Epithelial cell of proximal tubule (primary cell): ENCODE measurements around the gene LSS. TPM values are rescaled to one million over a fixed set of nuclear protein-coding genes. Genes with fewer than 3 reads are reported as not detected.
"Not testable (repeated sequence)": the region's sequence is repeated elsewhere in the genome, so short reads cannot be mapped to it uniquely, and the experiment has no call there.

Source experiments
- DNase-seq: peaks from one replicate; pipeline ENCODE4 v3.0.0-alpha.2; 2011; ENCODE audit warnings: low read depth
- H3K4me3 ChIP-seq: 2 replicates; pipeline ENCODE4 v1.5.1; 2011; ENCODE audit warnings: low read depth, mild to moderate bottlenecking, low read length
- total RNA-seq: library from RNA; depleted of rRNA; stranded (reverse); fragments of >200 nt; gene quantifications from 2 replicates; pipeline ENCODE4 v1.2.3, GENCODE V29; 2015
- TF ChIP-seq, protein P1 (sequence below): conservative IDR thresholded peaks from 2 replicates; pipeline ENCODE4 v1.5.1; 2012; ENCODE audit warnings: low read depth, mild to moderate bottlenecking, low read length

Gene LSS
- total RNA-seq, 1 donor from 2014 or later: 32.0 TPM

DNA sequence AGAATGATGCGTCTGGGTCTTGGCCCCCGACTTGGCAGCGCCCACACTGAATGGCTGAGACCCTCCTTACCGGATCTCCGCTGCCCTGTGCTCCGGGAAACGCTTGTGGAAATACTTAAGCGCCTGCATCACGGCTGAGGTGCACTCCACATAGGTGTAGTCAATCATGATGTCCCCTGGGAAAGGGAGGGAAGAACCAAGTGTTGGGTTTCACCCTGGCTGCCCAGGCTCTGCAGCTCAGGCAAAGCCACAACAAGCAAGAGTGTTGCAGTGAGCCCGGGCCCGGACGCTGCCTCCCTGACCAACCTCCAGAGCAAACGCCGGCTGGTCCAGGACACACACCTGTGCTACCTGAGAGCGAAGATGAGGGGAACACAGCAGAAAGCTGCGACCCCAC lies 22.8 kb downstream of the LSS start:
- no peak overlapping the region for H3K4me3 ChIP-seq
- DNase-seq: no peak
- TF ChIP-seq, protein P1, sequence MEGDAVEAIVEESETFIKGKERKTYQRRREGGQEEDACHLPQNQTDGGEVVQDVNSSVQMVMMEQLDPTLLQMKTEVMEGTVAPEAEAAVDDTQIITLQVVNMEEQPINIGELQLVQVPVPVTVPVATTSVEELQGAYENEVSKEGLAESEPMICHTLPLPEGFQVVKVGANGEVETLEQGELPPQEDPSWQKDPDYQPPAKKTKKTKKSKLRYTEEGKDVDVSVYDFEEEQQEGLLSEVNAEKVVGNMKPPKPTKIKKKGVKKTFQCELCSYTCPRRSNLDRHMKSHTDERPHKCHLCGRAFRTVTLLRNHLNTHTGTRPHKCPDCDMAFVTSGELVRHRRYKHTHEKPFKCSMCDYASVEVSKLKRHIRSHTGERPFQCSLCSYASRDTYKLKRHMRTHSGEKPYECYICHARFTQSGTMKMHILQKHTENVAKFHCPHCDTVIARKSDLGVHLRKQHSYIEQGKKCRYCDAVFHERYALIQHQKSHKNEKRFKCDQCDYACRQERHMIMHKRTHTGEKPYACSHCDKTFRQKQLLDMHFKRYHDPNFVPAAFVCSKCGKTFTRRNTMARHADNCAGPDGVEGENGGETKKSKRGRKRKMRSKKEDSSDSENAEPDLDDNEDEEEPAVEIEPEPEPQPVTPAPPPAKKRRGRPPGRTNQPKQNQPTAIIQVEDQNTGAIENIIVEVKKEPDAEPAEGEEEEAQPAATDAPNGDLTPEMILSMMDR: no peak

DNA sequence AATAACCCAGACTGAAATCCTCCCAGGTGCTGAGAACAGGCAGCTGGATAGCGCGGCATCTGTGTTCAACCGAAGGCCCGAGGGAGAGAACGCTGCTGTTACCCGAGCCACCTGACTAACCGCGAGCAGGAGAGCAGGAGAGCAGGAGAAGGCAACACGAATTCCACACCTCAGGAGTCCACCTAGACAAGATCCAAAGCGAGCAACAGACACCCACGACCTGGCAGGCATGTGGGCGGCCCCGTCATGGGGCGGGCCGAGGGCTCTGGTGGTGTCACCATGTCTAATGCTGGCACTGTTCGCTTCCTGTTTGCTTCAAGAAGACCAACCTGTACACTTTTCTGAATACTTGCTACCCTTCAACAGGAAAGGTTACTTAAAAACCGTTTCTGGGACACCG lies 23.4 kb downstream of the LSS start:
- DNase-seq: no peak
- H3K4me3 ChIP-seq: no peak overlapping the region
- TF ChIP-seq, protein P1: no peak

DNA sequence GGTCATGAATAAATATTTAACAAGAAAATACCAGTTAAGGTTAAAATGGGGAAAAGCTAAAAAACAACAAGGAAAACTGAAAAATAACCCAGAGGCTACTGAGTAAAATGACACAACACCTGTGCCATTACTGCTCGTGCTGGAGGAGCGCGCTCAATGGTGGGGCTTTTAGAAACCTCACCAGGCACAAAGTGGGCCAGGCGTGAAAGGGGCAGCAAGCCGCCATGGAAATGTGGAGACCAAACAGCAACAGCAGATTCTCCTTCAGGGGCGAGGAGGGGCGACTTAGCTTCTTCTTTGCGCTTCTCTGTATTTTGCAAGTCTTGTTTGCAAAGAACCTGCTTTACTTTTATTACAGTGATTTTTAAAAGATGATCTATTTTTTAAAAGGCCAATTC lies 25.4 kb downstream of the LSS start:
- DNase-seq: no peak
- H3K4me3 ChIP-seq: no peak overlapping the region
- TF ChIP-seq, protein P1: no peak

DNA sequence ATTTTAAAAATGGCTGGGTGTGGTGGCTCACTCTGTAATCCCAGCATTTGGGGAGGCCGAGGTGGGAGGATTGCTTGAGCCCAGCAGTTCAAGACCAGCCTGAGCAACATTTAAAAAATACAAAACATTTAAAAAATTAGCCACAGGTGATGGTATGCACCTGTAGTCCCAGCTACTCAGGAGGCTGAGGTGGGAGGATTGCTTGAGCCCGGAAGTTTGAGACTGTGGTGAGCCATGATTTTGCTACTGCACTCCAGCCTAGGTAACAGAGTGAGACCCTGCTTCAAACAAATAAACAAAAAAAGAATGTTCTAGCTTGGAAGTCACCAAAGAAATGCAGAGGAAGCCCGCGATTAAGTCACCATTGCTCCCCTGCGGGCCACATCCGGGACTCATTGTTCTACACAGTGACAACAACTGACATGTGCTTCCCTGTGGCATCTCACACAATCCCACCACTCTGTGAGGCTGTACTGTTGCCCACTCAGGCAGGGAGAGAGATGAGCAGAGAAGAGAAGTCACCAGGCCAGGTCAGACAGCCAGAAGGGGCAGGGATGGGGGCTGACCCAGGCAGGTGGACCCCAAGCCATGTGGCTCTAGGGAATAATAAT lies 25.9 kb downstream of the LSS start:
- no peak overlapping the region for H3K4me3 ChIP-seq
- TF ChIP-seq, protein P1: no peak
- DNase-seq: no peak

DNA sequence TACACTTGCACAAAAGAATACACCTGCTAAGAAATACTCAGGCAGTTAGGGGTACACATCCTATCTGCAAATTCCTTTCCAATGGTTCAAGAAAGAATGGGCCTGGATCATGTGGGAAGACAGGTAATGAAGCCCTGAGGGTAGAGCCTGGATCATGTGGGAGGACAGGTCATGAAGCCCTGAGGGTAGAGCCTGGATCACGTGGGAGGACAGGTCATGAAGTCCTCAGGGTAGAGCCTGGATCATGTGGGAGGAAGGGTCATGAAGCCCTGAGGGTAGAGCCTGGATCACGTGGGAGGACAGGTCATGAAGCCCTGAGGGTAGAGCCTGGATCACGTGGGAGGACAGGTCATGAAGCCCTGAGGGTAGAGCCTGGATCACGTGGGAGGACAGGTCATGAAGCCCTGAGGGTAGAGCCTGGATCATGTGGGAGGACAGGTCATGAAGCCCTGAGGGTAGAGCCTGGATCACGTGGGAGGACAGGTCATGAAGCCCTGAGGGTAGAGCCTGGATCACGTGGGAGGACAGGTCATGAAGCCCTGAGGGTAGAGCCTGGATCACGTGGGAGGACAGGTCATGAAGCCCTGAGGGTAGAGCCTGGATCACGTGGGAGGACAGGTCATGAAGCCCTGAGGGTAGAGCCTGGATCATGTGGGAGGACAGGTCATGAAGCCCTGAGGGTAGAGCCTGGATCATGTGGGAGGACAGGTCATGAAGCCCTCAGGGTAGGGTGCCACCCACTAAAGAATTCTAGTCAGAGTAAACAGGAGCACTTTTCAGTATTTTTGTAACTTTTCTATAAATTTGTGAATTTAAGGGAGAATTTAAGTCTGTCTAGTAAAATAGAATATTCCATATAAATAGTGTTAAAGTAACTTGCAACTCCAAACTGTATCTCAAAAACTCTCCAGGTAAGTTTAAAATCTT lies 27.4 kb downstream of the LSS start:
- H3K4me3 ChIP-seq, DNase-seq: not testable (repeated sequence)

DNA sequence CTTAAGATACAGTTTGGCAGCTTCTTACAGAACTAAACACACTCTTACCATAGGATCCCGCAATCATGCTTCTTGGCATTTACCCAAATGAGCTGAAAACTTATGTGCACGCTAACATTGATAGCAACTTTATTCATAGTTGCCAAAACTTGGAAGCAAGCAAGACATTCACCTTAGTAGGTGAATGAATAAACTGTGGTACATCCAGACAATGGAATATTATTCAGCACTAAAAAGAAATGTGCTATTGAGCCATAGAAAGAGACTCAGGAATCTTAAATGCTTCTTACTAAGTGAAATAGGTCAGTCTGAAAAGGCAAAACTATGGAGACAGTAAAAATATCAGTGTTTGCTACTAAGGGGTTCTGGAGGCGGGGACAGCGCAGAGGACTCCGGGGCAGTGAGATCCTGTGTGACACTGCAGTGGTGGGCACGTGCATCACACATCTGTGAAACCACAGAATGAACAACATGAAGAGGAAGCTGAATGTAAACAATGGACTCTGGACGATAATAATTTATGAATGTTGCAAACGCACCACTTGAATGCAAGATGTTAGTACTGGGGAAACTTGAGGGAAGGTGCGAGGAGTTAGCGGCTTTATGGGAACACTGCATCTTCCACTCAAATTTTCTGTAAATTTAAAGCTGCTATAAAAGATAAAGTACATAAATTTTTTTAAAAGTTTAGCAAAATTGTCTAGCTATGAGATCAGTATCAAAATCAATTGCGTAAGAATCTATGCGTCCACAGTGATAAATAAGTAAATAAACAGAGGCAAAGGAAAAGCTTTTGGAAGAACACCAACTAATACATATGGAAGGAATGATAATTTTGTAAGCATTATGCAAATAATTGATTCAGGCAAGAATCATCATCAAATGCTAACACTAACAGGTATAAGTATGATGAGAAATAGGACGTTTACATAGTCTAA lies 28.9 kb downstream of the LSS start:
- DNase-seq: no peak
- H3K4me3 ChIP-seq: no peak overlapping the region
- TF ChIP-seq, protein P1: no peak

DNA sequence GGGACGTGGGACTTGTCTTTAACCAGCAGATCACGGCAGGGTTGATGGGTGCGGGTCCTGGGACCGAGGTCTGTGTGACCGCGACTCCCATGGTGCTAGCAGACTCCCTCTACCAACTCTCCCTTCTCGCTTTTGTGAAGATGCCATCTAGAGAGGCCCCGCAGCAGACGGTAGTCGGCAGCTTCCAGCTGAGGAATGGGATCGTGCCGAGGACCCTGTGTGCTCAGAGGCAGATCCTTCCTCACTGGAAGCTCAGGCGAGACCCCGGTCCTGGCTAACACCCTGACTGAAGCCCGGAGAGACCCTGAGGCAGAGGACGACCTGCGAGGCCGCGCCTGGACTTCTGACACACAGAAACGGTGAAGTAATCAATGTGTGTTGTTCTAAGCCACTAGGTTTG lies 31.8 kb downstream of the LSS start:
- TF ChIP-seq, protein P1: no peak
- DNase-seq: no peak
- H3K4me3 ChIP-seq: no peak overlapping the region
